Fibroblast of peridontal ligament (primary cell): ENCODE data around the gene GALC.
A peak's percentile ranks its signal among the peaks of the same experiment; 100 is the strongest.

Experiments used
- DNase-seq: peaks from one replicate; pipeline ENCODE4 v3.0.0-alpha.2; 2010; ENCODE audit errors: extremely low read depth

Gene GALC

GRCh38 chr14:87955501-87955900 lies 37.5 kb downstream of the GALC start:
- peak; percentile 41 for DNase-seq

GRCh38 chr14:87952307-87953094 lies 40.5 kb downstream of the GALC start:
- DNase-seq = no peak

- DNase-seq = peak; percentile 81
Observed at GRCh38 chr14:87944987-87945604, 47.9 kb downstream of the GALC start.

GRCh38 chr14:87940894-87941293 lies 52.1 kb downstream of the GALC start:
- no peak for DNase-seq

- no peak for DNase-seq
Observed at GRCh38 chr14:87940382-87940781, 52.6 kb downstream of the GALC start.

- no peak for DNase-seq
Observed at GRCh38 chr14:87935886-87936285, 57.1 kb downstream of the GALC start.

GRCh38 chr14:87935081-87935828 lies 57.7 kb downstream of the GALC start:
- DNase-seq = peak; percentile 15

- DNase-seq = peak; percentile 4
Observed at GRCh38 chr14:87934185-87934584, 58.8 kb downstream of the GALC start.

GRCh38 chr14:87916886-87917275 lies 76.1 kb downstream of the GALC start:
- DNase-seq = no peak

GRCh38 chr14:87916103-87916885 lies 76.7 kb downstream of the GALC start:
- DNase-seq = no peak

- DNase-seq = no peak
Observed at GRCh38 chr14:87908550-87908949, 84.4 kb downstream of the GALC start.

- no peak for DNase-seq
Observed at GRCh38 chr14:87901652-87902051, 91.3 kb downstream of the GALC start.

- no peak for DNase-seq
Observed at GRCh38 chr14:87901236-87901635, 91.7 kb downstream of the GALC start.

GRCh38 chr14:87899228-87899627 lies 93.8 kb downstream of the GALC start:
- DNase-seq = no peak

- peak; percentile 68 for DNase-seq
Observed at GRCh38 chr14:87898301-87898700, 94.7 kb downstream of the GALC start.

- peak; percentile 79 for DNase-seq
Observed at GRCh38 chr14:87896393-87897380, 96.3 kb downstream of the GALC start.

- DNase-seq = no peak
Observed at GRCh38 chr14:87894920-87895319, 98.1 kb downstream of the GALC start.

GRCh38 chr14:87892763-87893162 lies 100.2 kb downstream of the GALC start:
- DNase-seq = no peak

GRCh38 chr14:87888136-87888999 lies 104.6 kb downstream of the GALC start:
- DNase-seq = no peak

GRCh38 chr14:87883750-87884149 lies 109.2 kb downstream of the GALC start:
- no peak for DNase-seq
